22Rv1 (cell line): ENCODE results near the gene AFP.

ENCODE experiments used
- ZFX ChIP-seq: fragments of 450-650 bp; IDR thresholded peaks from 2 replicates; pipeline ENCODE4 v1.6.1; 2017; ENCODE audit warnings: antibody characterized with exemption, borderline replicate concordance
- TF ChIP-seq, protein P1 (sequence below): fragments of 450-650 bp; IDR thresholded peaks from 2 replicates; pipeline ENCODE4 v1.5.1; 2017; ENCODE audit warnings: mild to moderate bottlenecking

DNA sequence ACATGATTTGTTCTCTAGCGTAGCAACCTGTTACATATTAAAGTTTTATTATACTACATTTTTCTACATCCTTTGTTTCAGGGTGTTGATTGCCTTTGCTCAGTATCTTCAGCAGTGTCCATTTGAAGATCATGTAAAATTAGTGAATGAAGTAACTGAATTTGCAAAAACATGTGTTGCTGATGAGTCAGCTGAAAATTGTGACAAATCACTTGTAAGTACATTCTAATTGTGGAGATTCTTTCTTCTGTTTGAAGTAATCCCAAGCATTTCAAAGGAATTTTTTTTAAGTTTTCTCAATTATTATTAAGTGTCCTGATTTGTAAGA, 29.5 kb upstream of the AFP start:
- TF ChIP-seq, protein P1, sequence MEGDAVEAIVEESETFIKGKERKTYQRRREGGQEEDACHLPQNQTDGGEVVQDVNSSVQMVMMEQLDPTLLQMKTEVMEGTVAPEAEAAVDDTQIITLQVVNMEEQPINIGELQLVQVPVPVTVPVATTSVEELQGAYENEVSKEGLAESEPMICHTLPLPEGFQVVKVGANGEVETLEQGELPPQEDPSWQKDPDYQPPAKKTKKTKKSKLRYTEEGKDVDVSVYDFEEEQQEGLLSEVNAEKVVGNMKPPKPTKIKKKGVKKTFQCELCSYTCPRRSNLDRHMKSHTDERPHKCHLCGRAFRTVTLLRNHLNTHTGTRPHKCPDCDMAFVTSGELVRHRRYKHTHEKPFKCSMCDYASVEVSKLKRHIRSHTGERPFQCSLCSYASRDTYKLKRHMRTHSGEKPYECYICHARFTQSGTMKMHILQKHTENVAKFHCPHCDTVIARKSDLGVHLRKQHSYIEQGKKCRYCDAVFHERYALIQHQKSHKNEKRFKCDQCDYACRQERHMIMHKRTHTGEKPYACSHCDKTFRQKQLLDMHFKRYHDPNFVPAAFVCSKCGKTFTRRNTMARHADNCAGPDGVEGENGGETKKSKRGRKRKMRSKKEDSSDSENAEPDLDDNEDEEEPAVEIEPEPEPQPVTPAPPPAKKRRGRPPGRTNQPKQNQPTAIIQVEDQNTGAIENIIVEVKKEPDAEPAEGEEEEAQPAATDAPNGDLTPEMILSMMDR, result no peak
- TF ChIP-seq ZFX, result no peak
